ENCODE results near the gene GALNT7.
"Not testable (repeated sequence)": the region's sequence is repeated elsewhere in the genome, so short reads cannot be mapped to it uniquely, and the experiment has no call there.

The GALNT7 gene

DNA sequence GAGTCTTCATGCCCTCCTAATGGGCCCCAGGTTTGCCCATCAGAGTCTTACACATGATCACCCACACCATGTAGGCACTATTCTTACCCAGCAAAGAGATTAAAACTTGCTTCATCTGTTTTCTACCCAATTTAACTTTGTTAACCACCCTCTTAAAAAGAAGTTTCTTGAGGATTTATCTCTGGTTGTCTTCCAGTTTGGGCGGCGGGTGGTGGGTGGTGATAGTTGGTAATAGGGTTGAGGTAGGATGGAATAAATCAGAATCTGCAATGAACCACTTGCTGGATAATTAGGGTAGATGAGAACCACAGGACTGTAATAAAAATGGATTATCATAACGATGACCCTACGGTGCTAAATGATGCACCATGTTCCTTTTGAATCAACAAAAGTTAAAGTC lies 30.9 kb downstream of the GALNT7 start:
- no peak for DNase-seq (ENCODE audit: low spot score)

GRCh38 chr4:173200103-173200884 lies 31.7 kb downstream of the GALNT7 start:
- no peak for DNase-seq (ENCODE audit: low spot score)

- DNase-seq (ENCODE audit: low spot score): no peak
These were observed 33.8 kb downstream of the GALNT7 start for GRCh38 chr4:173202395-173202794.

GRCh38 chr4:173205656-173206055 lies 37.0 kb downstream of the GALNT7 start:
- DNase-seq (ENCODE audit: low spot score): no peak

DNA sequence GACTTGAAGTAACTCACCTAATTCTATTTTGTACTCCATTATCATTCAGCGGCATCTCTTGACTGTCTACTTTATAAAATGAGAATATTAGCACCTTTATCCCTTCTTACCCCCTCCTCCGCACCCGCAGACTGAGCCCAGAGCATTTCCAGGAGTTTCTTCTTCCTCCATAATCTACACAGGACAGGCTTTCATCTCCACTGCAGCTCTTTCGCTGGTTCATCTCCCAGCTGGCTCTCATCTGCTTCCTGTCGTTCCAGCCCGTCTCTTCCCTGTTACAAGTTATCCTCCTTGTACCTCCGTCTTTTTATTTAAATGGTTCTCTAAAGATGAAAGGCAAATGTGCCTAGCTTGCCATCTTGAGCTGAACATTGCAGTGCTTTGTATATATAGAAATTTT lies 39.8 kb downstream of the GALNT7 start:
- DNase-seq (ENCODE audit: low spot score): no peak

DNA sequence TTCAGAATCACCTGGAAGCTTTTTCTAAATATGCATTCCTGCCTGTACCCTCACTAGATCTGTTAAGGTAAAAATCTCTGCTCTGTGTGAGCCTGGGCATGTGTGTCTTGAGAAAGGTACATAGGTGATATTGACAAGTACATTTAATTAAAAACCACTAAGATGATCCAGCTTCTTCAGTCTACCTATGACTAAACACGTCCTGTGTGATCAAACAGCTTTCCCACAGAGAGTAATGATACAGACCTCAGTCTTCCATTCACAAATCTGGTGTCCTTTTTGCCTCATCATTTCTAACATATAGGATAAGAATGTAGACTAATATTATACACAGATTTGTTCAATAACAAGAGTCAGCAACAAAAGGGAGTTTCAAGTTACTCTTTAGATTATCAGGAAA lies 42.6 kb downstream of the GALNT7 start:
- no peak for DNase-seq (ENCODE audit: low spot score)

GRCh38 chr4:173211838-173212237 lies 43.2 kb downstream of the GALNT7 start:
- no peak for DNase-seq (ENCODE audit: low spot score)

DNA sequence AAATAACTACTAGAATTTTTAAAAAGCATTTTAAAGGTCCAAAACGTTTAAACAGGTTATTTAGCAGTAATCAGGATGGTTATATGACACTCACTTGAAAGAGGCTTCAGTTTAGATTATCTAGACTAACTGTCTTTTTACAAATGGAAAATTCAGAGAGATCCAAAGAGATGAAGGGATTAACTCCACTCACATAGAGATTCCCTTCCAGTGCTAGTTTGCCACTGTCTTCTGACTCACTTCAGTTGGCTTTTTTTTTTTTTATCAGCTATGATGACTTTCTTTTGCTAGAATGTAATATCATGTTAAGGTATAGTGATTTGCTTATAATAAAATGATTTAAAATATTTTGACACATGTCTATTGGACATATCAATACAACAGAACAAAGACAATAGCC lies 43.8 kb downstream of the GALNT7 start:
- no peak for DNase-seq (ENCODE audit: low spot score)

GRCh38 chr4:173213296-173213695 lies 44.7 kb downstream of the GALNT7 start:
- DNase-seq (ENCODE audit: low spot score): no peak

DNA sequence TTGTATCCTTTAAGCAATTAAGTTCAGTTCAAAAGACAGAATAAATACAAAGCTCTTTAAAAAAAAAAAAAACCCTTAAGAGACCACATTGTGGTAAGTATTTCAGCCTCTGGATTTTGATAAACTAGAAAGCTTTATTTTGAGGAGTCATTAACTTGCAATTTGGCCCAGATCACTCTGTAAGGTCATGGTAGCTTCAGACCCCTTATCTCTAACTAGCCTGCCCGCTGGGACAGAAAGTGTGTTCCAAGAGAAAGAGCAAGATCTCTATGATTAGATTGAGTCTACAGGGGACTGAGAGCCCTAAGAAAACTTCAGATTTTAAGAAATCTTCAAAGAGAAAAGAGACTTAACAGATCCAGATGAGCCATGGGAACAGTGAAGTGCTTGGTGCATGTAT lies 45.6 kb downstream of the GALNT7 start:
- no peak for DNase-seq (ENCODE audit: low spot score)

DNA sequence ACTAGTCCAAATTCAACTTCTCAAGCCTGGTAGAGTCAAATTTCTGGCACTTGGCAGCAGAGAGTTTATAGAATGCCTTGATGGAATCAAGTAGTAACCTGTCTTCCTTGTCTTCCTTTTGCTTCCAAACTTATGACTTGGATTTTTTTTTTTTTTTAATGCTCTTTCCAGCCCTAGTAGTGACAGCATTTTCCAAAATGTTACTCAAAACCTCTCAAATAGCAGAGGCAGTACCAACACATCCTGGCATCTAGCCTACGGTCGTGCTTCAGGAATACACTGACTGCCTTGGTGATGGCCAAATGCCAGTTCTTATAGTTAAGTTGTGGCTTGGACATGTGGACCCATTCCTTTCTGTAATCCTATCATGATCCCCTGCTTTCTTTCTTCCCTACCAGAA lies 46.0 kb downstream of the GALNT7 start:
- DNase-seq (ENCODE audit: low spot score): no peak

GRCh38 chr4:173217075-173217474 lies 48.5 kb downstream of the GALNT7 start:
- no peak for DNase-seq (ENCODE audit: low spot score)

- no peak for DNase-seq (ENCODE audit: low spot score)
These were observed 49.1 kb downstream of the GALNT7 start for GRCh38 chr4:173217727-173218126.

- no peak for DNase-seq (ENCODE audit: low spot score)
These were observed 50.0 kb downstream of the GALNT7 start for GRCh38 chr4:173218411-173219125.

- not testable (repeated sequence) for DNase-seq (ENCODE audit: low spot score)
These were observed 50.5 kb downstream of the GALNT7 start for GRCh38 chr4:173219126-173219437.

GRCh38 chr4:173223743-173224142 lies 55.1 kb downstream of the GALNT7 start:
- DNase-seq (ENCODE audit: low spot score): no peak

DNA sequence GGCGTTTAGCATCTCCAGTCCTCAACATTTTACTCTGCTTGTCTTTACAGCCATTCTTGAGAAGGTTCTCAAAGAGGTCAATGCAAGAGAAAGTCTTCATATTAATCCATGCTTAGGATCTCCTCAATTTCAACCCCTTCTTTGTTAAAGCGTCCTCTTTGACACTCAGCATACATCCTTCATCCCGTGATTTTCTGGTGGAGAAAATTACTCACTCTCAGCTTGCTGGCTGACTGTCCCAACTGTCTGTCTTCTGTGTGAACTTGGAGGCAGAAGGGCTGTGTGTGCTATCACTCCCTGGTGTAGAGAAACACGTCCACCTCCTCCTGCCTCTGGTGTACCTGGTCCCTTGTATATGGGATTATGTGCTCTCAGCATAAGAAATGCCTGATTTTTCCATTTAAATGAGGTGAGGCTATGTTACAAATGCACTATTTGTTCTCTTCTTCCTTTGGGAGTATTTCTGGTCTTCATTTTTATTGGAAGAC lies 57.8 kb downstream of the GALNT7 start:
- no peak for DNase-seq (ENCODE audit: low spot score)

- no peak for DNase-seq (ENCODE audit: low spot score)
These were observed 59.1 kb downstream of the GALNT7 start for GRCh38 chr4:173227756-173228155.

GRCh38 chr4:173230062-173230461 lies 61.5 kb downstream of the GALNT7 start:
- DNase-seq (ENCODE audit: low spot score): no peak

DNA sequence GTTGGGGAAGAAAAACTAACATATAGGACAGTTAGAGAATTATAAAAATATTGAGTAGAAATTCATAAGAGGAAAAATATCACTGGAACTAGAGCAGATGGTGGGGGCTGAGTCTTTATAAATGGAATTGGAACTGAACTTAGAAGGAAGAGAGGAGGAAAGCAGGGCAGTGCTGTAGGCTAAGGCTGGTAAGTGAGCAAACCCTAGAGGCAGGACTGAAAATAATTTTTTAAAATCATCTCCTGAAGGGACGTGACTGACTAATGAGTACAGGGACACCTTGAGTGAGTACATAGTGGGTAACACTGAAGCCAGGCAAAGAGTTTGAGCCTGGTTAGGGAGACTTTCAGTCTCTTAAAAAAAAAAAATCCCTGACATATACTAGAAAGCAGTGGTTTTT lies 63.3 kb downstream of the GALNT7 start:
- no peak for DNase-seq (ENCODE audit: low spot score)

- DNase-seq (ENCODE audit: low spot score): no peak
These were observed 65.2 kb downstream of the GALNT7 start for GRCh38 chr4:173233857-173234256.

- DNase-seq (ENCODE audit: low spot score): no peak
These were observed 66.4 kb downstream of the GALNT7 start for GRCh38 chr4:173235050-173235449.

DNA sequence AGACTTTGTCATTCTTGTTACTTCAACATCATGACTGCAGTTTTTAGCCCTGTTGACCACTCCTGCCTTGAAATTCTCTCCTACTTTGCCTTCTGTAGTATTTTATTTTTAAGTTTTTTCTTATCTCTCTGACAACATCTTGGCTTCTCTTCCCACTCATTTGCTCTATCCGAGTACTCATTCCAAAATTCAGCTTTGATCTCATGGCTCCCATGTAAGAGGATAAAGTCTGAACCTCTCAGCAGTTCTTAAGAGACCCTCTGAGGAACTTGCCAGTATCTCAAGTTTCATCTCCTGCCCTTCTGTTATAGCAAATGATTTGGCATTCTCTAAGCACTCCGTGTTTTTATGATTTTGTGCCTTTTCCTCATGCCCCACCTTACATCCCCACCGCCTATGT lies 67.7 kb downstream of the GALNT7 start:
- no peak for DNase-seq (ENCODE audit: low spot score)

DNA sequence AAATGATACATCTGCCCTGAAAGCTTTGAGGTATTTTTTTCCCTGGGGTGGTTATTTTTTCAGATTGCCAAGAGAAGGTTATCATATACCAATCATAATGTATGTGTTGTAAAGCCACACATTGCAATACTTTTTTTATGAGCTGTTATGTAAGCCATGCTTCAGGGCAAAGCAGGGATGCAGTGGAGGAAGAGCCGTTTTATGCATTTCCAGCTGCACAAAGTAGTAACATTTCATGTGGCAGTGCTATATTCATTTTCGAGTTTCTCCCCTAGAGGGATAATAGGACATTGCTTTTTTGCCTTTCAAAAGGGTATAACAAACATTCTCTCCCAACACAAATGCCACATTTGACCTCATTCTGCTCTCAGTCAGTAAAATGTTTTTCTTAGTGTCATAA lies 68.5 kb downstream of the GALNT7 start:
- DNase-seq (ENCODE audit: low spot score): no peak

Data from activated CD4-positive, alpha-beta T cell treated with anti-CD3 and anti-CD28 coated beads, Interleukin-2, Interleukin-4, amounts not matched to agents 100 ng/mL and 50 ng/mL, durations not matched to agents 16 hours and 8 hours (primary cell).